GM12878 (cell line): Measurements from ENCODE around the gene METAP1D.

Experiments used
- E2F4 ChIP-seq: IDR thresholded peaks from 2 replicates; pipeline ENCODE4 v1.6.1; 2012; ENCODE audit warnings: low read depth, low read length, improper control_type of control experiment
- MXI1 ChIP-seq: fragments of 150-350 bp; IDR thresholded peaks from 2 replicates; pipeline ENCODE4 v1.6.1; 2011; ENCODE audit warnings: low read depth, mild to moderate bottlenecking, inconsistent platforms, low read length, improper control_type of control experiment
- POLR2AphosphoS5 ChIP-seq: IDR thresholded peaks from 2 replicates; pipeline ENCODE4 v1.6.1; 2011; ENCODE audit warnings: mild to moderate bottlenecking, low read length, inconsistent platforms
- SUZ12 ChIP-seq: fragments of 200-600 bp; sonication (generic); IDR thresholded peaks from one replicate; pipeline ENCODE4 v1.6.1; 2018; ENCODE audit warnings: antibody characterized with exemption, mild to moderate bottlenecking; ENCODE audit not compliant: unreplicated experiment

- TF ChIP-seq E2F4 (no peak), SUZ12 (no peak), MXI1 (no peak), POLR2AphosphoS5 (no peak)
Measured at GRCh38 chr2:172098650-172099471, 99.1 kb downstream of the METAP1D start.
